Activated T-cell treated with anti-CD3 and anti-CD28 coated beads, Interleukin-2, amount 50 U/mL, for 24 hours (primary cell): ENCODE data around the gene TTLL5.
A peak's percentile ranks its signal among the peaks of the same experiment; 100 is the strongest.

ENCODE experiments used
- DNase-seq: peaks from one replicate; pipeline ENCODE4 v3.0.0-alpha.2; 2020
- H3K27ac Mint-ChIP-seq: 2 replicates; pipeline ENCODE4 v1.8.0; 2020; ENCODE audit warnings: mild to moderate bottlenecking, mixed read lengths
- H3K27me3 Mint-ChIP-seq: 2 replicates; pipeline ENCODE4 v1.8.0; 2020; ENCODE audit warnings: mixed read lengths
- H3K36me3 Mint-ChIP-seq: 2 replicates; pipeline ENCODE4 v1.8.0; 2020; ENCODE audit warnings: low read depth, mixed read lengths
- H3K4me1 Mint-ChIP-seq: 2 replicates; pipeline ENCODE4 v1.8.0; 2020; ENCODE audit warnings: low read depth, mixed read lengths
- H3K4me3 Mint-ChIP-seq: 2 replicates; pipeline ENCODE4 v1.8.0; 2020; ENCODE audit warnings: mild to moderate bottlenecking, moderate library complexity, mixed read lengths
- H3K9me3 Mint-ChIP-seq: 2 replicates; pipeline ENCODE4 v1.8.0; 2020; ENCODE audit warnings: mixed read lengths

Gene TTLL5

GRCh38 chr14:75871181-75871880 lies 210.3 kb downstream of the TTLL5 start:
- Mint-ChIP-seq H3K36me3 (peaks cover 43% of the 10 kb centered on the region), H3K27me3 (no peaks in the 10 kb centered on the region), H3K9me3 (no peaks in the 10 kb centered on the region), H3K27ac (no peak overlapping the region), H3K4me1 (peaks cover 8% of the 10 kb centered on the region), H3K4me3 (no peak overlapping the region)
- no peak for DNase-seq

GRCh38 chr14:75875958-75876357 lies 214.9 kb downstream of the TTLL5 start:
- peaks cover 24% of the 10 kb centered on the region for H3K36me3 Mint-ChIP-seq
- peaks cover 32% of the 10 kb centered on the region for H3K4me1 Mint-ChIP-seq
- no peaks in the 10 kb centered on the region for H3K9me3 Mint-ChIP-seq

GRCh38 chr14:75876530-75876929 lies 215.5 kb downstream of the TTLL5 start:
- Mint-ChIP-seq H3K4me3 (no peak overlapping the region), H3K27ac (no peak overlapping the region), H3K27me3 (no peaks in the 10 kb centered on the region), H3K9me3 (no peaks in the 10 kb centered on the region), H3K36me3 (peaks cover 22% of the 10 kb centered on the region), H3K4me1 (peaks cover 32% of the 10 kb centered on the region)
- DNase-seq = no peak

More at GRCh38 chr14:75875958-75876357, 214.9 kb downstream of the TTLL5 start:
- no peak overlapping the region for H3K27ac Mint-ChIP-seq
- no peak overlapping the region for H3K4me3 Mint-ChIP-seq
- no peaks in the 10 kb centered on the region for H3K27me3 Mint-ChIP-seq
- DNase-seq = no peak

GRCh38 chr14:75877292-75877691 lies 216.2 kb downstream of the TTLL5 start:
- DNase-seq = no peak
- no peaks in the 10 kb centered on the region for H3K27me3 Mint-ChIP-seq
- no peak overlapping the region for H3K4me3 Mint-ChIP-seq
- H3K27ac Mint-ChIP-seq = no peak overlapping the region
- H3K36me3 Mint-ChIP-seq = peaks cover 19% of the 10 kb centered on the region
- H3K4me1 Mint-ChIP-seq = peaks cover 34% of the 10 kb centered on the region
- no peaks in the 10 kb centered on the region for H3K9me3 Mint-ChIP-seq

- Mint-ChIP-seq H3K4me3 (no peak overlapping the region), H3K27me3 (no peaks in the 10 kb centered on the region), H3K36me3 (peaks cover 23% of the 10 kb centered on the region), H3K4me1 (peaks cover 34% of the 10 kb centered on the region), H3K27ac (no peak overlapping the region), H3K9me3 (no peaks in the 10 kb centered on the region)
- no peak for DNase-seq
Measured at GRCh38 chr14:75877884-75878283, 216.8 kb downstream of the TTLL5 start.

- DNase-seq = no peak
- H3K4me1 Mint-ChIP-seq = peaks cover 34% of the 10 kb centered on the region
- no peak overlapping the region for H3K4me3 Mint-ChIP-seq
- H3K36me3 Mint-ChIP-seq = peaks cover 30% of the 10 kb centered on the region
- no peaks in the 10 kb centered on the region for H3K9me3 Mint-ChIP-seq
- peak overlapping the region; percentile 71 for H3K27ac Mint-ChIP-seq
- H3K27me3 Mint-ChIP-seq = no peaks in the 10 kb centered on the region
Measured at GRCh38 chr14:75879031-75879430, 218.0 kb downstream of the TTLL5 start.

- Mint-ChIP-seq H3K4me1 (peaks cover 34% of the 10 kb centered on the region), H3K36me3 (peaks cover 33% of the 10 kb centered on the region), H3K27me3 (no peaks in the 10 kb centered on the region), H3K9me3 (no peaks in the 10 kb centered on the region), H3K4me3 (no peak overlapping the region), H3K27ac (no peak overlapping the region)
- no peak for DNase-seq
Measured at GRCh38 chr14:75880512-75880911, 219.5 kb downstream of the TTLL5 start.

- Mint-ChIP-seq H3K4me1 (peaks cover 26% of the 10 kb centered on the region), H3K27me3 (no peaks in the 10 kb centered on the region), H3K27ac (no peak overlapping the region), H3K9me3 (no peaks in the 10 kb centered on the region), H3K36me3 (peaks cover 41% of the 10 kb centered on the region), H3K4me3 (no peak overlapping the region)
- no peak for DNase-seq
Measured at GRCh38 chr14:75881994-75882393, 220.9 kb downstream of the TTLL5 start.

GRCh38 chr14:75884198-75884611 lies 223.2 kb downstream of the TTLL5 start:
- peaks cover 7% of the 10 kb centered on the region for H3K4me1 Mint-ChIP-seq
- H3K9me3 Mint-ChIP-seq = no peaks in the 10 kb centered on the region
- no peaks in the 10 kb centered on the region for H3K27me3 Mint-ChIP-seq
- DNase-seq = no peak
- H3K4me3 Mint-ChIP-seq = no peak overlapping the region
- peaks cover 56% of the 10 kb centered on the region for H3K36me3 Mint-ChIP-seq
- no peak overlapping the region for H3K27ac Mint-ChIP-seq

- DNase-seq = no peak
- Mint-ChIP-seq H3K27ac (no peak overlapping the region), H3K9me3 (no peaks in the 10 kb centered on the region), H3K4me3 (no peak overlapping the region), H3K27me3 (no peaks in the 10 kb centered on the region), H3K4me1 (peaks cover 2% of the 10 kb centered on the region), H3K36me3 (peaks cover 54% of the 10 kb centered on the region)
Measured at GRCh38 chr14:75885829-75886228, 224.8 kb downstream of the TTLL5 start.

- no peak for DNase-seq
- no peak overlapping the region for H3K27ac Mint-ChIP-seq
- H3K4me3 Mint-ChIP-seq = no peak overlapping the region
- peaks cover 51% of the 10 kb centered on the region for H3K36me3 Mint-ChIP-seq
- H3K27me3 Mint-ChIP-seq = no peaks in the 10 kb centered on the region
- H3K4me1 Mint-ChIP-seq = peaks cover 2% of the 10 kb centered on the region
- no peaks in the 10 kb centered on the region for H3K9me3 Mint-ChIP-seq
Measured at GRCh38 chr14:75886636-75887348, 225.7 kb downstream of the TTLL5 start.

GRCh38 chr14:75888945-75889344 lies 227.9 kb downstream of the TTLL5 start:
- Mint-ChIP-seq H3K9me3 (no peaks in the 10 kb centered on the region), H3K27me3 (no peaks in the 10 kb centered on the region), H3K36me3 (peaks cover 31% of the 10 kb centered on the region), H3K27ac (no peak overlapping the region), H3K4me3 (no peak overlapping the region), H3K4me1 (no peaks in the 10 kb centered on the region)
- DNase-seq = no peak

GRCh38 chr14:75896341-75896740 lies 235.3 kb downstream of the TTLL5 start:
- H3K27me3 Mint-ChIP-seq = no peaks in the 10 kb centered on the region
- DNase-seq = no peak
- H3K4me3 Mint-ChIP-seq = no peak overlapping the region
- H3K4me1 Mint-ChIP-seq = peaks cover 9% of the 10 kb centered on the region
- H3K9me3 Mint-ChIP-seq = no peaks in the 10 kb centered on the region
- H3K27ac Mint-ChIP-seq = no peak overlapping the region
- no peaks in the 10 kb centered on the region for H3K36me3 Mint-ChIP-seq

GRCh38 chr14:75904311-75904710 lies 243.3 kb downstream of the TTLL5 start:
- peaks cover 3% of the 10 kb centered on the region for H3K36me3 Mint-ChIP-seq
- H3K9me3 Mint-ChIP-seq = no peaks in the 10 kb centered on the region
- H3K27me3 Mint-ChIP-seq = no peaks in the 10 kb centered on the region
- H3K27ac Mint-ChIP-seq = no peak overlapping the region
- no peaks in the 10 kb centered on the region for H3K4me1 Mint-ChIP-seq
- no peak overlapping the region for H3K4me3 Mint-ChIP-seq
- no peak for DNase-seq

- no peaks in the 10 kb centered on the region for H3K27me3 Mint-ChIP-seq
- DNase-seq = no peak
- H3K27ac Mint-ChIP-seq = no peak overlapping the region
- H3K4me3 Mint-ChIP-seq = no peak overlapping the region
- H3K4me1 Mint-ChIP-seq = no peaks in the 10 kb centered on the region
- H3K36me3 Mint-ChIP-seq = peaks cover 3% of the 10 kb centered on the region
- no peaks in the 10 kb centered on the region for H3K9me3 Mint-ChIP-seq
Measured at GRCh38 chr14:75905147-75905904, 244.3 kb downstream of the TTLL5 start.
